Smooth muscle cell (in vitro differentiated cells): ENCODE measurements around the gene SSBP3. TPM values are rescaled to one million over a fixed set of nuclear protein-coding genes. Genes with fewer than 3 reads are reported as not detected.

Source experiments
- DNase-seq: peaks from one replicate; lab custom pipeline; 2025; ENCODE audit not compliant: unreplicated experiment; lab: John Stamatoyannopoulos, UW
- H2AFZ ChIP-seq: fragments of 200-600 bp; sonication (generic); 2 replicates; pipeline ENCODE4 v1.6.0; 2016; ENCODE audit warnings: antibody characterized with exemption, low read depth, mild to moderate bottlenecking
- H3F3A ChIP-seq: fragments of 200-600 bp; sonication (generic); 2 replicates; pipeline ENCODE4 v1.6.0; 2017; ENCODE audit warnings: antibody characterized with exemption, low read depth
- H3K27ac ChIP-seq: fragments of 200-600 bp; sonication (generic); 2 replicates; pipeline ENCODE4 v1.5.1; 2016; ENCODE audit warnings: low read depth, mild to moderate bottlenecking
- H3K27me3 ChIP-seq: fragments of 200-600 bp; sonication (generic); 2 replicates; pipeline ENCODE4 v1.6.1; 2016; ENCODE audit warnings: low read depth, mild to moderate bottlenecking
- H3K36me3 ChIP-seq: fragments of 200-600 bp; sonication (generic); 2 replicates; pipeline ENCODE4 v1.5.1; 2016; ENCODE audit warnings: low read depth
- H3K4me1 ChIP-seq: fragments of 200-600 bp; sonication (generic); 2 replicates; pipeline ENCODE4 v1.5.1; 2016; ENCODE audit warnings: low read depth
- H3K4me2 ChIP-seq: fragments of 200-600 bp; sonication (generic); 2 replicates; pipeline ENCODE4 v1.6.0; 2016; ENCODE audit warnings: mild to moderate bottlenecking
- H3K4me3 ChIP-seq: fragments of 200-600 bp; sonication (generic); 2 replicates; pipeline ENCODE4 v1.5.1; 2016; ENCODE audit warnings: mild to moderate bottlenecking
- H3K79me2 ChIP-seq: fragments of 200-600 bp; sonication (generic); 2 replicates; pipeline ENCODE4 v1.6.0; 2016; ENCODE audit warnings: low read depth, mild to moderate bottlenecking
- H3K9ac ChIP-seq: fragments of 200-600 bp; sonication (generic); 2 replicates; pipeline ENCODE4 v1.6.0; 2016; ENCODE audit warnings: low read depth
- H3K9me3 ChIP-seq: fragments of 200-600 bp; sonication (generic); replicated peaks from 2 replicates; pipeline ENCODE4 v1.5.1; 2016; ENCODE audit warnings: low read depth
- H4K20me1 ChIP-seq: fragments of 200-600 bp; sonication (generic); 2 replicates; pipeline ENCODE4 v1.6.0; 2016; ENCODE audit warnings: low read depth
- CTCF ChIP-seq: fragments of 200-600 bp; sonication (generic); IDR thresholded peaks from 2 replicates; pipeline ENCODE4 v1.5.1; 2017; ENCODE audit warnings: borderline replicate concordance, mild to moderate bottlenecking, antibody characterized with exemption; ENCODE audit not compliant: insufficient read depth, poor library complexity, severe bottlenecking
- WGBS: methylation state at CpG from one replicate; pipeline ENCODE4 v1.1.7; 2016; ENCODE audit warnings: low lambda C conversion rate; 5-methylcytosine and 5-hydroxymethylcytosine counted together
- polyA plus RNA-seq: library from polyadenylated mRNA; unstranded; fragments of >200 nt; fragmentation: Nextera tagmentation; extraction: Ambion mirVana; gene quantifications from 2 replicates; pipeline ENCODE4 v1.2.1, GENCODE V29; 2016
- total RNA-seq: library from RNA; depleted of rRNA; stranded (reverse); fragments of >200 nt; gene quantifications from 2 replicates; pipeline ENCODE4 v1.2.3, GENCODE V29; 2014

Gene SSBP3
- total and polyA plus RNA-seq, 2 experiments from 2014 or later, result 26.5 to 30.1 TPM

DNA sequence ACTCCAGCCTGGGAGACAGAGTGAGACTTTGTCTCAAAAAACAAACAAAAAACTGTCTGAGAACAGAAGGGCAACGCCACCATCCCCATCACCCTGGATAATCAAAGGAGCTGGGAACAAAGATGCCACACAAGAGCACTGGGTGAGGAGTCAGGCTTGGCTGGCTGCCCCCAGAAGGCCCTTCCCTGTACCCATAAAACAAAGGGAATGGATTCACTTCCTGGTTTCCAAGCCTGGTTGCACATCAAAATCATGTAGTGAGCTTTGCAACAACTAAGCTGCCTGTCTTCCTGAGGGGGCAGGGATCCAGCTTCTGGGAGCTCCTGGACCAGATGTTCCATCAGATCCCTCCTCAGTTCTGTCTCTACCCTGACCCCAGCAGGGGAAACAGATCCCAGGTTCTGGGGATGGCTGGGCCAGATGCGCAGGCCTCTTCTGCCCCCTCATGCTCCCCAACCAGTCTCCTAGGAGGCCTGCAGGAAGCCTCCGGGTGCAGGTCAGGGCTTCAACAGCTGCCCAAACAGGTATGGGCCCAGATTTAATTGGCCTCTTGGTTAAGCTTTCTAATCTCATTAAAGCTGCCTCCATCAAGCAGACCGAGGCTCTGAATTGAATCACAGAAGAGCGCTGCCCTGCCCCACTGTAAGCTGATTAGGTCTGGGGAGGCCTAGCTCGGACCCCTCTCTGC, 108.5 kb downstream of the SSBP3 start:
- H3K79me2 ChIP-seq, result peaks cover 89% of the 10 kb centered on the region
- H3K4me1 ChIP-seq, result peaks cover 41% of the 10 kb centered on the region
- H3K4me2 ChIP-seq, result no peak overlapping the region
- no peaks in the 10 kb centered on the region for H3K27me3 ChIP-seq
- no peaks in the 10 kb centered on the region for H3F3A ChIP-seq
- no peak overlapping the region for H2AFZ ChIP-seq
- H3K27ac ChIP-seq, result no peak overlapping the region
- WGBS, result 61% methylated on average over 6 of the region's 6 CpGs
- no peaks in the 10 kb centered on the region for H3K36me3 ChIP-seq
- H4K20me1 ChIP-seq, result peaks cover 100% of the 10 kb centered on the region
- no peak overlapping the region for H3K9ac ChIP-seq
- no peak for TF ChIP-seq CTCF
- no peaks in the 10 kb centered on the region for H3K9me3 ChIP-seq
- no peak for DNase-seq
- H3K4me3 ChIP-seq, result no peak overlapping the region

DNA sequence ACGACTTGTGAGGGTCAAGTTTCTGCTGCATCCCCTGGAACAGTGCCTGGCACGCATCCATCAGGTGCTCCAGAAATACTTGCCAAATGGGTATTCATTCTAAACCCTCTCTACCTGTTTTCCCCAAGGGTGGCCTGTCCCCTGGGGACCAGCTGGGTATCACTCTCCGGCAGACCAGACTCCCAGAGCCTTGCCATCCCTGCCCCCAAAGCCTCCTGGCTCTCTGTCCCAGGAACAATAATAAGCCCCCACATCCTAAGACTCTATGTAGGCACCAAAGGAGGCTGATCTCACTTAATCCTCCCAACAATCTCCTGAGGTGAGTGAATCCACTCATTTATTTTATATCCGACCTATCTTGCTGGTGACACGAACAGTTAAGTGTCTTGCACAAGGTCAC, 109.5 kb downstream of the SSBP3 start:
- Histone ChIP-seq H3K4me3 (no peak overlapping the region), H3K4me1 (peaks cover 36% of the 10 kb centered on the region), H3K27ac (no peak overlapping the region), H2AFZ (no peak overlapping the region), H3K9me3 (no peaks in the 10 kb centered on the region), H3K79me2 (peaks cover 89% of the 10 kb centered on the region), H3K27me3 (no peaks in the 10 kb centered on the region), H3K36me3 (no peaks in the 10 kb centered on the region), H3K4me2 (no peak overlapping the region), H3F3A (no peaks in the 10 kb centered on the region), H4K20me1 (peaks cover 100% of the 10 kb centered on the region), H3K9ac (no peak overlapping the region)
- TF ChIP-seq CTCF, result no peak
- DNase-seq, result no peak
- WGBS, result 92% methylated on average over 5 of the region's 5 CpGs

- no peak for DNase-seq
- no peak overlapping the region for H3K9ac ChIP-seq
- H3K4me3 ChIP-seq, result no peak overlapping the region
- no peaks in the 10 kb centered on the region for H3K9me3 ChIP-seq
- WGBS, result 61% methylated on average over 6 of the region's 6 CpGs
- no peak overlapping the region for H2AFZ ChIP-seq
- H3K4me1 ChIP-seq, result peaks cover 46% of the 10 kb centered on the region
- peaks cover 95% of the 10 kb centered on the region for H3K79me2 ChIP-seq
- no peaks in the 10 kb centered on the region for H3K36me3 ChIP-seq
- no peak overlapping the region for H3K27ac ChIP-seq
- H3K4me2 ChIP-seq, result peak overlapping the region; percentile 25
- H3K27me3 ChIP-seq, result no peaks in the 10 kb centered on the region
- peaks cover 6% of the 10 kb centered on the region for H3F3A ChIP-seq
- peaks cover 100% of the 10 kb centered on the region for H4K20me1 ChIP-seq
- TF ChIP-seq CTCF, result no peak
These were observed 111.3 kb downstream of the SSBP3 start for GRCh38 chr1:54294887-54295286.
